GM19328 (cell line): ENCODE measurements around the gene RAD51AP2.
"Not testable (repeated sequence)": the region's sequence is repeated elsewhere in the genome, so short reads cannot be mapped to it uniquely, and the experiment has no call there.

Experiments
- ATAC-seq: cut with Tn5 transposase; IDR thresholded peaks from one replicate; pipeline ENCODE4 v1.9.1; 2021; ENCODE audit warnings: mild to moderate bottlenecking, moderate library complexity; ENCODE audit not compliant: unreplicated experiment

The RAD51AP2 gene

GRCh38 chr2:17518212-17519154 lies at the start of gene RAD51AP2:
Gene RAD51AP2, minus strand, starts transcription at chr2:17518440. Its CDS starts 25 bp downstream, at chr2:17518415.
- ATAC-seq: peak; percentile 77

- ATAC-seq: not testable (repeated sequence)
These were observed 47.5 kb upstream of the RAD51AP2 start for GRCh38 chr2:17565726-17566125.

DNA sequence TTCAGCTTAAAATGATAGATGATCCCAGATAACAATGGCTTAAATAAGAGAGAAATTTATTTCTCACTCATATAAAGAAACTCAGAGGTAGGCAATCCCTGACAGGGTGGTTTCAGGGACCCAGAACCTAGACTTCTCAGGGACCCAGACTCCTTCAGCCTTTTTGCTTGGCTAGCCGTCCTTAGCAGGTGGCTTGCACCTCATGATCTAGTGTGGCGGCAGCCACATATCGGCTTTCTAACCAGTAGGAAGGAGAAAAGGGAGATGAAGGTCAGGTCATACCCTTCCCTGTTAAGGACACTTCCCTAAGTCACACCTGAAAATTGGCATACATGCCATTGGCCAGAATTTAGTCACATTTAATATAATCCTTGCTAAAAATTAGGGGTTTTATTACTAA lies 40.6 kb upstream of the RAD51AP2 start:
- ATAC-seq: no peak

- ATAC-seq: no peak
These were observed 39.8 kb upstream of the RAD51AP2 start for GRCh38 chr2:17558053-17558452.

DNA sequence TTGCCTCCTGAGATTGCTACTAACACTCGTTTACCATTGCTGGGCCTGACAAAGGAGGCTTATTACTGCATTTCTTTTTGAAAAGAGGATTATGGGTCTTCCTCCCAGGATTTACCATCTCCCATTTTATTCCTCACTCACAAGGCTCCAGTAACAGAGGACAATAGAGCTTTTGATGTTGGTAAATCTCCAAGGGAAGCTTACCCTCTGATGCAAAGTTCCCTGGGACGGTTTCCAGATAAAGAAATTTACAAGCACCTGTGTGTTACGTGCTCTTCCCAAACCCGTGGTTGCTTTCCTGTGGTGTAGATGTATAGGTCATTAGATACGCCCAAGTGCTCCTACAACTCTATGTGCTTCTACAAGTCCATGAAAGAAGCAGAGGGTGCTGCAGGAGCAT lies 39.4 kb upstream of the RAD51AP2 start:
- no peak for ATAC-seq

DNA sequence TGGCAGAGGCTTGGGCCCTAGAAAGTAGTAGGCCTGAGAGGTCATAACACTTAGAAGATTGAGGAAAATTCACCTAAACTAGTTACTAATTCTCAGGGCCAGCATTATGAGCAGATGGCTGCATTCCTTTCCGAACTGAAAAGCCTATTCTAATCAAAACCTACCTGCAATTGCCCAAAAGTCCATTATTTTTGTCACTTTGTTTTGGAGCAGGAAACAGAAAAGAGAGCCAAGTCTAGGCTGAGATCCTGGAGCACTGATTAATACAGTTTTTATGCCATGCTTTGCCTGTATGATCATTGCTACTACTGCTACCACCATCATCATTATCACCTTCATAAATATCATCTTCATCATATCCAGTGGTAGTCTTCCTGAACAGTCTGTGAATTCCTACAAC lies 36.9 kb upstream of the RAD51AP2 start:
- ATAC-seq: no peak

DNA sequence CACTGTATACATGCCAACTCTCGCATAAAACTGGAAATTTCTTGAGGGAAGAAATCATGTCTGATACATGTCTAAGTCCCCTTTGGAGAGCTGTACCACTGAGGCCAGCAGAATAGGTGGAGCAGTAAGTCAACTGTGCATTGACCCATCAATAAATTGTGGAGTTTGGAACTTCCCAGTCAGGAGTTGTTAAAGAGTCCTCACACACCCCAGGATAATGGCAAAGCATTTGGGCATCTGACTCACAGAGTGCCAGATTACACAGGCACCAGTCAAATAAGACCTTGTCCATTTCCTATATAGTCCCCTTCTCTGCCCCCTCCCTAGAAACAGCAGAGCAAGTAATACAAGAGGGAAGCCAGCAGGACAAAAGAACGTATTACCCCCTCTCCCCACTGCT lies 32.7 kb upstream of the RAD51AP2 start:
- no peak for ATAC-seq

DNA sequence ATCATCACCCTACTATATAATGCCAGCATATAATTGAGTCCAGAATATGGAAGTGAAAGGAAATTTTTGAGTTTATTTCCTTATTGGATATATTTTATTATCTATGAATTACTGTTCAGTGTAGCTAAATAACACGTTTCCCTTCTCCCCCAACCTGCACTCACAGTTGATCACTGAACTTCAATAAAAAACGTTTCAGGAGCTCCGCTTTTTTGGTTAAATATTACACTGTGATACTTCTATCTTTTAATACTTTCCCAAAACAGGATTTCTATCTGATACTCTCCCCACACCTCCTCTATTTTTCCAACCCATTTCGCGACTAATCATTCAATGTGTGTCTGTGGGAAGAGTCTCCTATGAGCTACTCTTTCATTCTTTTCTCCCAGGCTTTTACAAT lies 29.5 kb upstream of the RAD51AP2 start:
- no peak for ATAC-seq

GRCh38 chr2:17547237-17547636 lies 29.0 kb upstream of the RAD51AP2 start:
- ATAC-seq: no peak

DNA sequence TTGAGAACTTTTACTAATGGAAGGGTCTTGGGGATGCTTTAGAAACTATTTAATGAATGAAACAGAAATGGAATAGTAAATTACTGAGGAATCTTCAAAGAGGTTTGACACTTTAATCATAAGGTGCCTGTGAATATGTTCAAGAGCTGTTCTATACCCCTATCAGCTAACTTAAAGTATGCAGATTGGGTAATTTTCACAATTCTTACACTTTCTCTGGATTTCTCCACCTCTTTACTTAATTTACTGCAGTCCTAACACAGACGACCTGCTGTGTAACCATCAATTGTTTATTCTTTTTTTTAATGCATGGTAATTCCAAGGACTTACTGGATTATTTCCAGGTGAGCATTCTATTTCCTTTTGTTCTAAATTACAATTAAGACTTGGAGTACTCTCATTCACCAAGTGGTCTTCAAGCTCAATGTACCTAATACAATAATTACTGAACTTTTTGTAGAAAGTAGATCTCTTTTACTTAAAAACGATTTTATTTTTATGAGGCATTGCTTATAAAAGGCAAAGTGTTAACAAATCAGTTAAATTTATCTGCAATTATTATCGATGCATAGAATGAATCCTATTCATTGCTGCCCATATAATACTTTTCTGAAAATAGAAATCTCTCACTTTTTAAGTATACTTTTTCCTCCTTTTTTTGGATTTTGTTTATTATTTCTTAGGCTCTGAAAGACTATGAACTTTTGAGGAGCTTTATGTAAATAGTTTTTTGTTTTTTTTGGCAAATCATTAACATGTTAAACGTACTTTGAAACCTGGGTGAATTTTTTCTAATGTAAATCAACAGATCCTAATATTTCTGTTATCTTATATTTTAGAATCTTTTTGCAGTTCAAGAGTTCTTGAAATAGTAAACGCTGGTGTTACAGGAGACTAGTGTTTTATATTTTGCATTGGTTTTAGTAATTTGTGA lies 27.7 kb upstream of the RAD51AP2 start:
- ATAC-seq: no peak

GRCh38 chr2:17544256-17544655 lies 26.0 kb upstream of the RAD51AP2 start:
- no peak for ATAC-seq

DNA sequence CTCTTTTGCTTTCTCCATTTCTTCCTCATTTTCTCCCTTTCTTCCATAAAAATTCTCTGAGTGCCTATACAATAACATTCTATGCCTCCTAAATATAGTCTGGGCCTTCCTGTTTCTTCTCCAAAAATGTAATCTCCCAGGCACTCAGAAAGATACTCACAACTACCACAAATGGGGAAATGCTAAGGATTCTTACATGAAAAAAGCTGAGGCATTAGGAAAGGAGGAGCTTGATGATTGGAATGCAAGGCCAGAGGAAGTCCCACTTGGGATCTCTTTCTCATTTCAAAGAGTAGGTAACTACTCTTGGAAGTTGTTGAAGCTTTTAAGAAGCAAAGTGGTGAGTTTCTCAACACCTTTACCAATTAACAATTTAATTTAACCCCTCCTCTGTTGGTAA lies 25.6 kb upstream of the RAD51AP2 start:
- ATAC-seq: no peak

- ATAC-seq: no peak
These were observed 25.0 kb upstream of the RAD51AP2 start for GRCh38 chr2:17543131-17543660.

DNA sequence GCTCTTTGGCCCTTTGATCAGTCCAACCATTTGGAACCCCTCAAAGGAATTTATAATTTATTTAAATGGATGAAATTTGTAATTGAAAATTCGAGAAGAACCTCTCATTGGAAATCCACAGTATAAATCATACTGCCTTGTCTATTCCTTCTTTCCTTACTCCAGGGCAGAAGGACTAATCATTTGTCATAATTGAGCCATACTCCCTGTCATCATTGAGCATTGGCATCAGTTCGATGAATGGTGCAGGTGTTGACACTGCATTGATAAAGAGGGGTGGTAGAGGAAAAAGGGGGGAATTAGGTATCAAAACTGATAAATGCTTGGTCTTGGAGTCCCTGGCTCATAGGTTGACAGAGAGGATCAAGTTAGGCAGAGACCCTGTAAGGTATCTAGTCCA lies 24.2 kb upstream of the RAD51AP2 start:
- no peak for ATAC-seq

- no peak for ATAC-seq
These were observed 23.3 kb upstream of the RAD51AP2 start for GRCh38 chr2:17541531-17541950.

- no peak for ATAC-seq
These were observed 22.7 kb upstream of the RAD51AP2 start for GRCh38 chr2:17540813-17541530.

DNA sequence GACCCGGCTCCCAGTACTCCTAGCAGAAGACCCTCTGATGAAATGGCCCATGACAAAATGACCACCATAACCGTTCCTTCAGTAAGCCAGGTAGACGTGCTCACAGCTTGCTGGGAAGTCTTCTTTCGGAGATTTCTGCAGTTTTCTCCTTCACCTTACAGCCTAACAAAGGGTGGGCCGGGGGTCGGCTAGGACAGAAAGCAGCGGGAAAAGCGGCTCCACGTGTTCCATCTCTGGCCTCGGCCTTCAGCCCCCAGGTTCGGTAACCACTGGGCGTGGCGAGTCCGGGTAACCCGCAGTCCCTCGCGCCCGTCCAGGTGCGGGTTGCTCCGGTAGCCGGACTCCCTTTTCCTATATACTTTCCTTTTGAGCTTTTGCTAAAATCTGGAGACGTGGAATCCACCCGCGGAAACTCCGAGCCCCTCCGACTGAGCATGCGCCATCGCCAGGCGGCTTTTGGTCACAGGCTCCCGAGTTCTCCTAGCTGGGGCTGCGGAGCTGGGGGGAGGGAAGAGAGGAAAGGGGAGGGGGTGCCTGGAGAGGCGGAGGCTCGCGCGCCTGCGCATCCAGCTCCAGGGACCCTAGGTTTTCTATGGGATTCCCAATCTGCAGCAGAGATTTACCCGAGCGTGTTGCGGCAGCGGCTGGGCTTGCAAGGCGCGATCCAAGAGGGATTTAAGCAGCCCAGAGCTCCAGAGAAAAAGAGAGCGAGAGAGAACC lies 22.0 kb upstream of the RAD51AP2 start, which contains the start of gene VSNL1:
Gene VSNL1 (plus strand): TSS at position 604 of the 720 bp plus-strand sequence. CDS start 51,379 bp downstream, outside the sequence.
- ATAC-seq: no peak

DNA sequence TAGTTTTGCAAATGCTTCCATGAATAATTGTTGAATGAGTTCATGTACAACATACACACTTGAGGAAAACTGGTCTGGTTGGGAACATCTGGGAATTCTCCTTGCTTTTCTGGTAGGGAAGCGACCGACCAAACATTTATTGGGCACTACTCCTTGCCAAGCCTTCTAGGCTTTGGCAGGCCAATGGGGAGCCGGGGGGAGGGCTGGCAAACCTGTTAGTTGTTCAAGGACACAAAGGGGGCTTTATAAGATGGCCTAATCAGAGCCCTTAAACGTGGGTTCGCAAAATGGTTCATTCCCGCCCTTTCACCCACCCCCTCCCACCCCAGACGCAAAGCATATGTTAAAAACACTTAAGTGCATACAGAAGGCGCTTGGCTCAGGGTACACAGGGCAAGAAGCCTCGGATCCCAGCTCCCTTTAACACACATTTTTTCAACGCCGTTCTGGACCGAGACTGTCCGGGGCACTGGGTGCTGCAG lies 21.4 kb upstream of the RAD51AP2 start:
- ATAC-seq: no peak

DNA sequence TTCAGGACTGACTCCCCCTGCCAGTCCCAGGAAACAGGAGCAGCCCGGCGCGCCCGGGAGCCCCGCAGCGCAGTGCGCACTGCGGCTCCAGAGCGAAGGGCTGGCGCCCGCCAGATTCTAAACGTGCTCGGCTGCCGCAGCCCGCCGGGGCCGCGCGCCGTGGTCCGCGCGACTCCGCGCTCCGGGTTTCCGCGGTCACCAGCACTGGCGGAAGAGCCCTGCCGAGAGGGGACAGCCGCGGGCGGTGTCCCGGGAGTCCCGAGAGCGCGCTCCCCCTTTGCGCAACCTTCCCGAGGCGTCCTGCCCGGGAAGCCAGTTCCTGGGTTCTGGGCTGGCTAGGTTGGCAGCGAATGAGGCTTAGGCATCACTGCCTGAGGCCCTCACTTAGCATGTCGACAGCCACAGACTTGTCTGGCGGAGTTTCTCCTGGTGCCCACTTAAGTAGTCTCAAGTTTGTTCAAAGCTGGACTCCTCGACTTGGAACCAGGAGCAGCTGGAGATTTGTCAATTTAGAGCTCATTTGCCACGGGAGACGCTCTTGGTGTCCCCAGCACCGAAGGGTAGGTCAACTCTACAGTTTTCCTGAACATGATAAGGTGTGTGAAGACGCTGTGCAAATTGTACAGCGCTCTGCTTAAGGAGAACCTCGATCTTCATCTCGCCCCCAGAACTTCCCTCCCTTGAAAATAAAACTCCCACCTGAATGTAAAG lies 20.8 kb upstream of the RAD51AP2 start:
- ATAC-seq: peak; percentile 72
